ENCODE results near the gene TRPC3. TPM values are rescaled to one million over a fixed set of nuclear protein-coding genes. Genes with fewer than 3 reads are reported as not detected.

TRPC3 gene
- total RNA-seq, 2 donors from 2014 or later = 0.53 to 0.95 TPM

Other genes starting within 250 kb of the TRPC3 start
- gene SMIM43, start 186.9 kb downstream of the TRPC3 start, total RNA-seq = under 1 TPM in 1 of 2 donors, not detected in 1; 0.15 TPM
- gene EXOSC9, start 150.7 kb downstream of the TRPC3 start, total RNA-seq = 10 to 100 TPM; 52.1 to 65.9 TPM
- gene CCNA2, start 128.2 kb downstream of the TRPC3 start, total RNA-seq = 10 to 100 TPM; 59.5 to 86.2 TPM
- 10 to 100 TPM; 12.1 to 17.8 TPM for gene BBS7, start 81.6 kb downstream of the TRPC3 start, total RNA-seq
- gene BLTP1, start 200.3 kb upstream of the TRPC3 start, total RNA-seq = 10 to 100 TPM; 43.2 to 49.9 TPM